ENCODE results near the gene FRMD4A. TPM values are rescaled to one million over a fixed set of nuclear protein-coding genes. Genes with fewer than 3 reads are reported as not detected.

Gene FRMD4A
- total RNA-seq, 1 donor from 2014 or later, result 236 TPM

GRCh38 chr10:13754277-13754676, 576.4 kb downstream of the FRMD4A start:
- no peak for DNase-seq (ENCODE audit: extremely low spot score, unreplicated experiment)
- peaks cover 44% of the 10 kb centered on the region for H3K4me1 Mint-ChIP-seq (ENCODE audit: unreplicated experiment)
- TF ChIP-seq CTCF (IDR thresholded peaks at IDR 0.05), result no peak
- no peaks in the 10 kb centered on the region for H3K27me3 Mint-ChIP-seq (ENCODE audit: unreplicated experiment)
- peaks cover 41% of the 10 kb centered on the region for H3K36me3 Mint-ChIP-seq (ENCODE audit: unreplicated experiment)
- no peaks in the 10 kb centered on the region for H3K9me3 Mint-ChIP-seq (ENCODE audit: unreplicated experiment)
- peak overlapping the region; percentile 44 for H3K27ac Mint-ChIP-seq (ENCODE audit: unreplicated experiment)
- no peak overlapping the region for H3K4me3 Mint-ChIP-seq (ENCODE audit: unreplicated experiment)

DNA sequence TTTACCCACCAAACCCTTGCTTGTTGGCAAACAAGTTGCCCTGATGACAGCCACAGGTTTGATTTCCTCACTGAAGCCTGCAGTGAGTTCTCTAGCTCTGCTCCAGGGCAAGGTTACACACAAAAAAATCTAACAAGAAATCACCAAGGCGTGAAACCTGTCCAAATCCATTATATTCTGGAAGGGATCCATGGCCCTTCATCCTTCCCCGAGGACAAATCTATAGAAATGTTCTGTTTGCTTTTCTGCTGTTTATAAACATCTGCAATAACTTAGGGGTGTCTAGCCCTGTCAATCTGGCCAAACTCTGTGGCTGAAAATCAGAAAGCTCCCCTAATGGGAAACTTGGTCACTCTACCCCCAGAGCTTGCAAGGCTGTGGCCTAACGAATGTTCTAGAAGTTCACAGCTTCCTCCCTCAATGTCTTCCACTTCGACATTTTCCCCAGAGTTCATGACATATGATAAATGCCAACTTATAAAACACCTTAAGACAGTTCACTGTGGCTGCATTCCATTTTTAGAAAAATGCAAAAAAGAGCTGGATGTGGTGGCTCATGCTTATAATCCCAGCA, 579.4 kb downstream of the FRMD4A start:
- no peak for DNase-seq (ENCODE audit: extremely low spot score, unreplicated experiment)
- no peak overlapping the region for H3K4me3 Mint-ChIP-seq (ENCODE audit: unreplicated experiment)
- no peaks in the 10 kb centered on the region for H3K9me3 Mint-ChIP-seq (ENCODE audit: unreplicated experiment)
- TF ChIP-seq CTCF (IDR thresholded peaks at IDR 0.05), result no peak
- H3K27ac Mint-ChIP-seq (ENCODE audit: unreplicated experiment), result peak overlapping the region; percentile 34
- peaks cover 41% of the 10 kb centered on the region for H3K36me3 Mint-ChIP-seq (ENCODE audit: unreplicated experiment)
- no peaks in the 10 kb centered on the region for H3K27me3 Mint-ChIP-seq (ENCODE audit: unreplicated experiment)
- H3K4me1 Mint-ChIP-seq (ENCODE audit: unreplicated experiment), result peaks cover 24% of the 10 kb centered on the region

DNA sequence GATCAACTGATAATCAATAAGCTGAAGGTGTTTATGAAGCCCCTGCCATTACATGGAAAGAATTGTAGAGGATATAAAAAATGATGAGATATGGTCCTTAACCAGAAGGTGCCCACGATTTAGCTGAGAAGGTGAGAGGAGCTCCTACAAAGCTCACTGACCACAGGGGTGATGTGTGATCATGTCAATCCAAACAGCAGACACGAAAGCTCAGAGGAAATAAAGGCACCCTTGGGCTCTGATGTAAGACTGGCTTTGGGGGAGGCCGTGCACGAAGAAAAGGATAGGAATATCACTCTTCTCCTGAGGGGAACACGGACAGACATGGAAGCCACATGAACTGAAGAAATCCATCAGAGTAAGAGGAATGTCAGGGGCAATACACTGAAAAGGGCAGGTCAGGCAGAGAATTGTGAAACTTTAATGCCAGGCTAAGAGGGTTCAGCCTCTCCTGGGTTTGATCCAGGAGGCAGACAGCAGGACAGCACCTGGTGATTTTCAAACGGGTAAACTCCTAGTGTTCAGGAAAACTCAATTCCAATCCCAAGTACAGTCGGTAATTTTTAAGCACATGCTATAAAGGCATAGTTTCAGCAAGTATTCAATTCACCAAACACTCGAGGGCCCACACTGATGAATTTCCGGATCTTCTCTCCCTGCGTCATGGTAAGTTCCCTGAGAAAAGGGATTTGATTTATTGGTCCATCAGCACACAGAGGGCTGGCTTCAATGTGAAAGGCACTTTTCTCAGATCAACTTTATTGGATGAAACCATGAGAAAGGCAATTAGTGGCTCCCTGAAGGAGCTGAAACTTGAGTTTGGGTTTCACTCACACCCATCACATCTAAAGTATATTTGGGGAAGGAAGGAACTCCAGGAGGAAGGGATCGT, 580.2 kb downstream of the FRMD4A start:
- no peak overlapping the region for H3K4me3 Mint-ChIP-seq (ENCODE audit: unreplicated experiment)
- H3K36me3 Mint-ChIP-seq (ENCODE audit: unreplicated experiment), result peaks cover 49% of the 10 kb centered on the region
- H3K9me3 Mint-ChIP-seq (ENCODE audit: unreplicated experiment), result no peaks in the 10 kb centered on the region
- H3K27ac Mint-ChIP-seq (ENCODE audit: unreplicated experiment), result peak overlapping the region; percentile 32
- no peak for TF ChIP-seq CTCF (IDR thresholded peaks at IDR 0.05)
- no peaks in the 10 kb centered on the region for H3K27me3 Mint-ChIP-seq (ENCODE audit: unreplicated experiment)
- peaks cover 20% of the 10 kb centered on the region for H3K4me1 Mint-ChIP-seq (ENCODE audit: unreplicated experiment)
- DNase-seq (ENCODE audit: extremely low spot score, unreplicated experiment), result no peak

GRCh38 chr10:13745271-13745670, 585.5 kb downstream of the FRMD4A start:
- TF ChIP-seq CTCF (IDR thresholded peaks at IDR 0.05), result no peak
- H3K27me3 Mint-ChIP-seq (ENCODE audit: unreplicated experiment), result no peaks in the 10 kb centered on the region
- H3K4me1 Mint-ChIP-seq (ENCODE audit: unreplicated experiment), result peaks cover 10% of the 10 kb centered on the region
- H3K4me3 Mint-ChIP-seq (ENCODE audit: unreplicated experiment), result no peak overlapping the region
- no peaks in the 10 kb centered on the region for H3K9me3 Mint-ChIP-seq (ENCODE audit: unreplicated experiment)
- peaks cover 39% of the 10 kb centered on the region for H3K36me3 Mint-ChIP-seq (ENCODE audit: unreplicated experiment)
- H3K27ac Mint-ChIP-seq (ENCODE audit: unreplicated experiment), result peak overlapping the region; percentile 12
- DNase-seq (ENCODE audit: extremely low spot score, unreplicated experiment), result no peak

GRCh38 chr10:13743963-13744362, 586.8 kb downstream of the FRMD4A start:
- Mint-ChIP-seq H3K27me3 (ENCODE audit: unreplicated experiment) (no peaks in the 10 kb centered on the region), H3K27ac (ENCODE audit: unreplicated experiment) (no peak overlapping the region), H3K9me3 (ENCODE audit: unreplicated experiment) (no peaks in the 10 kb centered on the region), H3K4me1 (ENCODE audit: unreplicated experiment) (peaks cover 9% of the 10 kb centered on the region), H3K36me3 (ENCODE audit: unreplicated experiment) (peaks cover 45% of the 10 kb centered on the region), H3K4me3 (ENCODE audit: unreplicated experiment) (no peak overlapping the region)
- TF ChIP-seq CTCF (IDR thresholded peaks at IDR 0.05), result no peak
- no peak for DNase-seq (ENCODE audit: extremely low spot score, unreplicated experiment)

All from osteocyte (in vitro differentiated cells).